GM18508 (cell line): ENCODE results near the gene RCAN2.
"Not testable (repeated sequence)": the region's sequence is repeated elsewhere in the genome, so short reads cannot be mapped to it uniquely, and the experiment has no call there.

Source experiments
- ATAC-seq: cut with Tn5 transposase; IDR thresholded peaks from one replicate; pipeline ENCODE4 v1.9.1; 2021; ENCODE audit warnings: moderate number of reproducible peaks; ENCODE audit not compliant: insufficient read depth, unreplicated experiment

RCAN2 gene

GRCh38 chr6:46352541-46353268, 138.5 kb downstream of the RCAN2 start:
- no peak for ATAC-seq

DNA sequence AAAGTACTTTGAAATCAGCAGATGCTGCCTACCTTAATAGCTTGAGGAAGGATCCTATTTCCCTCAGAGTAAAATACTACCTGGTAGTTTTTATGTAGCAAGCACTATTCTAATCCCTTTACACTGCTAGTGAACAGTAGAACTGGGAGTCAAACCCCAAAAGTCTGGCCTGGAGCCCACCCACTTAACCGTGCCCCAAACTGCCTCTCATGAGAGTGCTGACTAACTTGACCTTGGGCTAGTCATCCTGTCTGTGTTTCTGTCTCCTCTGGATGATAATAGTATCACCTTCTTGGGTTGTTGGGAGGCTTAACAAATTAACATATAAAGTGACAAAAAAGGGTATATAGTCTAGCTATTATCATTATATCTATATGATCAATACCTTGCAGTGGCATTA, 140.5 kb downstream of the RCAN2 start:
- ATAC-seq = no peak

- ATAC-seq = no peak
Observed at GRCh38 chr6:46347669-46348068, 143.6 kb downstream of the RCAN2 start.

DNA sequence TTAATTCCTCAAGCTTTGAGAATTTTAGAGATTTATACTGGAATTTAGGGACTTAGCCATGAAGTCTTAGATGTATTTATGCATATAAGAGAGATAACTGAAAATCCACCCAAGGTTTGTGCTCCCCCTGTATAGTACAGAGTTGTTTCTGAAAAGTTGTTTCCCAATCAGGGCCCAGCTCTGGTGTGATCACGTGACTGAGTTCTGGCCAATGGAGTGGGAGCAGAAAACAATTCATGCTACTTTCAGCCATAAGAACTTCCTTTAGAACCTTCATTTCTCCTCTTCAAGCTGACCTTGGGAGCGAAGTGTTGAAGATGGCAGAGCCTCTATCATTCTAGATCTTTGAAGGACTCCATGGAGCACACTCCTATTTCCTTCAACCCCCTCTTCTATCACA, 151.0 kb downstream of the RCAN2 start:
- no peak for ATAC-seq

DNA sequence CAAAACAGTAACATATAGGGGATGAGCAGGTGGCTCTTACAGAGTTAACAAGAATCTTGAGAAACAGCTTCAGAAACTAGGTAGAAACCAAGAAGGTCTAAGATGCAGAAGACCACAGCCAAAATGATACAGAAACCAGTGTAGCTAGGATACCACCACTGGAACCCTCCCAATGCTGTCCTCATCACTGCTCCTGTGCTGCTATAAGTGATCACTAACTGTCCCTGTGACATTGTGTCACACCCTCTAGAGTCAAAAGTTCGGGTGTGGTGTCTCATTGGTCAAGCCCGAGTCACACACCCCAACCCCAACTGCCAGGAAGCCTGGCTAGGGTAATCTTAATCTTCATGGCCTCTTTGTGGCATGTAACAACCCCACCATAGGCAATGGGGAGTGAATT, 153.1 kb downstream of the RCAN2 start:
- peak; percentile 61 for ATAC-seq

DNA sequence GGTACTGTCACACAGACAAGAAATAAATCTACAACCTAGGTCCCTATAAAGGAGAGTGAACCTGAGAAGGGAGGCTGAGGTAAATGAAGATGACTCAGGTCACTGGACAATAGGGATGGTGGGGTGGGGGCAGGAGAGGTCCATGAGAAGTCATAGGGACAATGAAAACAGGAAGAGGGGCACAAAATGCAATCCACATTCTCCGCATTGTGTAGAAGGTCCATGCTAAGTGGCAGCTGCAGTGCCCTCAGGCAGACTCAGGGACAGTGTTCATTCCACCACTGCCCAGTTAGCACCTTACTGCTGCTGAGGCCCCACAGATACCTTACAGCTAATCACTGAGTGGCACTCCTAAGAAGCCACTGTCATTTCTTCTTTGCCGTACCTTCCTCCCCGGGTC, 156.8 kb downstream of the RCAN2 start:
- ATAC-seq = no peak

- ATAC-seq = no peak
Observed at GRCh38 chr6:46333481-46333880, 157.8 kb downstream of the RCAN2 start.

GRCh38 chr6:46332448-46332847, 158.8 kb downstream of the RCAN2 start:
- ATAC-seq = not testable (repeated sequence)

- ATAC-seq = no peak
Observed at GRCh38 chr6:46331461-46331860, 159.8 kb downstream of the RCAN2 start.

- ATAC-seq = no peak
Observed at GRCh38 chr6:46329568-46329967, 161.7 kb downstream of the RCAN2 start.

DNA sequence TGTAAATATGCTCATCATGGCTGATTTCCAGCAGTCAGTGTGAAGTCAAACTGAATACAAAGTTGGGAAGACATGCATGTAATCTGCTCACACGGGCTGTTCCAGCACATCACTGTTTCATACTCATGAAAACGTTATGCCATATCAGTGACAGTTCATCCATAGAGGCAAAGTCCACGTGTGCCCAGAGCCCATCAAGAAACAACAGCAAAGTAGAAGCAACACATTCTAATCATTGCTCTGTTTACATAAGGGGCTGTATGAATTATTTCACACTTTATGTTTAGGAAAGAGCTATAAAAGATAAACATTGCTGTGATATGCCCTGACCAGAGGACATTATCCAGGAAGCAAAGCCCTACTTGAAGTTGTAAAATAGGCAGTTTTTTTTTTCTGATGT, 163.5 kb downstream of the RCAN2 start:
- ATAC-seq = no peak

GRCh38 chr6:46325561-46326530, 165.4 kb downstream of the RCAN2 start:
- no peak for ATAC-seq

- no peak for ATAC-seq
Observed at GRCh38 chr6:46324706-46325105, 166.5 kb downstream of the RCAN2 start.

- ATAC-seq = no peak
Observed at GRCh38 chr6:46323966-46324622, 167.2 kb downstream of the RCAN2 start.

- no peak for ATAC-seq
Observed at GRCh38 chr6:46323312-46323965, 167.8 kb downstream of the RCAN2 start.

GRCh38 chr6:46320505-46320904, 170.7 kb downstream of the RCAN2 start:
- no peak for ATAC-seq

DNA sequence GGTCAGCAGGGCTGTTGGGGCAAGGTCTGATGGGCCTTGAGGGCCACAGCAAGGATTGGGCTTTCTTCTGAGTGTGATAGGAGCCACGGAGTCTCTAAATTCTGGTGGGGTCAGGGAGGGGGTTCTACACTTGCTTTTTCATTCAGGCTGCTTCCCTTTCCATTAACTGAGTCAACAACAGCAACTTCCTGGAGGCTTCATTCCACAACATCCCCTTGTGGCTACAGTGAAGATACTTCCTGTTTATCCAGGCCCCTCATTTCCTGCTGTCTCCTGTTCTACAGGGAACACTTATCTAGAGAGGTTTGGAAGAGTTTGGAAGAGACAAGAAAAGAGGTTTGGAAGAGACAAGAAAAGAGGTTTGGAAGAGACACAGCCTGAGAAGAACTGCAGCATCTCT, 175.7 kb downstream of the RCAN2 start:
- ATAC-seq = no peak

DNA sequence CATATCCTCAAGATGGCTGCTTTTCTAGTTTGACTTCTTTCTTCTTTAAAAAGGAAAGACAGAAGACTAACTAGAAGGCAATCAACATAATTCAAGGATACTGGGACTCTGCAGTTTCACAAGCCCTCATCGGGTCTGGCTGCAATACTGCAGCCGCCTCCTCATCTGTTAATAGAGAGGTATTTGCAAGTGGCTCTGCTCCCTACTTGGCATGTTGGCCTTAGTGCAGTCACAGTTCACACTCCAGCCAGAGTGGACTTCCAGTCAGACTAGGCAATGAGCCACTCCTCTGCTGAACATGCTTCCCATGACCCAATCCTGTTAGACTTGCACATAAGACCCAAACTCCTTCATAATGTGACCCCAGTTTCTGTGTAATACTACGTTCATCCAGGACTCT, 178.6 kb downstream of the RCAN2 start:
- ATAC-seq = no peak

DNA sequence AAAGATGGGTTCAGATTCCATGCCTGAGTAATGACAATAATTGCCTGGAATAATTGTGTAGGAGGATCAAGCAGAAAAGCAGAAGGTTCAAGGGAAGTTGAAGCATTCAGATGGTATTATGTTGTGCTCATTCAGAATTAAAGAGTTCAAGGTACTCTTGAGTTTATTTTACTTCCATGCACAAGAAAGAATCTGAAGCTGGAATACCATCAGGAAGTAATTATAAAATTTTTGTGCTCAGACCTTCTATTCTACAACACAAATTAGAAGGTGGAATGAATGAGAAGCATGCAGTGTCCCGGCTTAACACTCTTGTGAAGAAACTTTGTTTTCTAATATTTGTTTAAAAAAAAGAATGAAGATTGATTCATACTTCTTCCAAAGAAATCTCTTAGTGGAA, 181.1 kb downstream of the RCAN2 start:
- no peak for ATAC-seq

GRCh38 chr6:46306431-46306830, 184.8 kb downstream of the RCAN2 start:
- no peak for ATAC-seq
